Measurements from ENCODE around the gene CRIP1.

- TF ChIP-seq CTCF (IDR thresholded peaks at IDR 0.05) (no peak), POLR2AphosphoS5 (IDR thresholded peaks at IDR 0.05) (peak in 1 of 3 donors; percentile 7), POLR2A (IDR thresholded peaks at IDR 0.05) (no peak), EP300 (IDR thresholded peaks at IDR 0.05) (no peak)
Observed at GRCh38 chr14:105469456-105470349, 17.0 kb upstream of the CRIP1 start.

Measured in stomach (tissue), 4 donors.